Myometrial cell (primary cell): ENCODE data around the gene HK3. TPM values are rescaled to one million over a fixed set of nuclear protein-coding genes. Genes with fewer than 3 reads are reported as not detected.

Source experiments
- total RNA-seq: library from RNA; depleted of rRNA; stranded (reverse); fragments of >200 nt; gene quantifications from 2 replicates; pipeline ENCODE4 v1.2.3, GENCODE V29; 2015

HK3 gene, protein sequence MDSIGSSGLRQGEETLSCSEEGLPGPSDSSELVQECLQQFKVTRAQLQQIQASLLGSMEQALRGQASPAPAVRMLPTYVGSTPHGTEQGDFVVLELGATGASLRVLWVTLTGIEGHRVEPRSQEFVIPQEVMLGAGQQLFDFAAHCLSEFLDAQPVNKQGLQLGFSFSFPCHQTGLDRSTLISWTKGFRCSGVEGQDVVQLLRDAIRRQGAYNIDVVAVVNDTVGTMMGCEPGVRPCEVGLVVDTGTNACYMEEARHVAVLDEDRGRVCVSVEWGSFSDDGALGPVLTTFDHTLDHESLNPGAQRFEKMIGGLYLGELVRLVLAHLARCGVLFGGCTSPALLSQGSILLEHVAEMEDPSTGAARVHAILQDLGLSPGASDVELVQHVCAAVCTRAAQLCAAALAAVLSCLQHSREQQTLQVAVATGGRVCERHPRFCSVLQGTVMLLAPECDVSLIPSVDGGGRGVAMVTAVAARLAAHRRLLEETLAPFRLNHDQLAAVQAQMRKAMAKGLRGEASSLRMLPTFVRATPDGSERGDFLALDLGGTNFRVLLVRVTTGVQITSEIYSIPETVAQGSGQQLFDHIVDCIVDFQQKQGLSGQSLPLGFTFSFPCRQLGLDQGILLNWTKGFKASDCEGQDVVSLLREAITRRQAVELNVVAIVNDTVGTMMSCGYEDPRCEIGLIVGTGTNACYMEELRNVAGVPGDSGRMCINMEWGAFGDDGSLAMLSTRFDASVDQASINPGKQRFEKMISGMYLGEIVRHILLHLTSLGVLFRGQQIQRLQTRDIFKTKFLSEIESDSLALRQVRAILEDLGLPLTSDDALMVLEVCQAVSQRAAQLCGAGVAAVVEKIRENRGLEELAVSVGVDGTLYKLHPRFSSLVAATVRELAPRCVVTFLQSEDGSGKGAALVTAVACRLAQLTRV
- not detected in 2 replicates for total RNA-seq

DNA sequence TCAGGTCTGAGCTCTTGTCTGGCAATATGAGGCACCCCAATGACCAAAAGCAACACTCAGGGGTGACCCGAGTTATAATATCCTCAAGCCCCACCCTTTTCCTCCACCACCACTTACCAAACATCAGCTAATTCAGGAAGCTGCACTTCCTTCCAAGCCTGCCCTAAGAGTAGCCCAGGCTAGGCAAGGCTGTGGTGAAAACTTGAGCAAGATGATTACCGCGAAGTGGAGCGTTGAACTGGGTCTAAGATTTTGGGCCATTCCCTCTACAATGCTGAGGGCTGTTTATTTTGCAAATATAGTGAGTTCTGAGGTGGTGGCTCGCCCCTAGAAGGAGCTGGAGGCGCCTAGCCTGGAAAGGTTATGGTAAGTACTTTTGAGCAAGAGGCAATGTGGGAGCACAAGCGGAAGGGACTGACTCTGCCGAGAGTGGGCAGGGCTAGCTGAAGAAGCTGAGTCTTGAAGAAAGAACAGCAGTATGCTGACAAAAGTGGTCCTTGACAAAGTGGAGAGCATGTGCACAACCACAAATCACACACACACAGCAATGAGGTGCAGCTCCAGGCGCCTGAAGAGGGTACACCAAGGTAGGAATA lies at the start of gene HK3:
Gene HK3, minus strand, starts transcription at position 51 of the 596 bp plus-strand sequence. CDS start 3,187 bp downstream, outside the sequence.

Other genes starting within 250 kb of the HK3 start
- gene UNC5A, start 88.8 kb downstream of the HK3 start, total RNA-seq, result under 0.01 and 0.18 TPM in 2 replicates
- 22.8 and 24.8 TPM in 2 replicates for gene UIMC1, start 107.4 kb upstream of the HK3 start, total RNA-seq
- 8.4 and 9.4 TPM in 2 replicates for gene ZNF346, start 123.3 kb upstream of the HK3 start, total RNA-seq
- gene FGFR4, start 187.6 kb upstream of the HK3 start, total RNA-seq, result 0.29 and 1.6 TPM in 2 replicates
- 17.6 and 18.8 TPM in 2 replicates for gene NSD1, start 234.4 kb upstream of the HK3 start, total RNA-seq